HCT116 (cell line): Measurements from ENCODE around the gene BAHCC1.

ENCODE experiments used
- POLR2A ChIP-seq: IDR thresholded peaks from 2 replicates; pipeline ENCODE4 v1.7.0; 2011; ENCODE audit warnings: borderline replicate concordance; ENCODE audit not compliant: insufficient read depth, insufficient read length; ENCODE audit errors: extremely low read depth
- POLR2AphosphoS5 ChIP-seq: IDR thresholded peaks from 2 replicates; pipeline ENCODE4 v1.6.1; 2011; ENCODE audit warnings: mild to moderate bottlenecking, low read depth, low read length, moderate library complexity
- TF ChIP-seq, protein P1 (sequence below), 3 experiments: fragments of 200-600 bp in 1 of 3; sonication (generic) in 1 of 3; IDR thresholded peaks in 2 of 3; conservative IDR thresholded peaks in 1 of 3; 2 replicates each; pipeline ENCODE4 v1.5.1; 2012 to 2017; ENCODE audit warnings: low read depth in 2 of 3, low read length in 2 of 3, antibody characterized with exemption in 1 of 3, borderline replicate concordance in 1 of 3, control low read depth in 1 of 3, mild to moderate bottlenecking in 1 of 3, mixed read lengths in 1 of 3, mixed run types in 1 of 3, moderate library complexity in 1 of 3; ENCODE audit not compliant: insufficient read depth in 1 of 3

DNA sequence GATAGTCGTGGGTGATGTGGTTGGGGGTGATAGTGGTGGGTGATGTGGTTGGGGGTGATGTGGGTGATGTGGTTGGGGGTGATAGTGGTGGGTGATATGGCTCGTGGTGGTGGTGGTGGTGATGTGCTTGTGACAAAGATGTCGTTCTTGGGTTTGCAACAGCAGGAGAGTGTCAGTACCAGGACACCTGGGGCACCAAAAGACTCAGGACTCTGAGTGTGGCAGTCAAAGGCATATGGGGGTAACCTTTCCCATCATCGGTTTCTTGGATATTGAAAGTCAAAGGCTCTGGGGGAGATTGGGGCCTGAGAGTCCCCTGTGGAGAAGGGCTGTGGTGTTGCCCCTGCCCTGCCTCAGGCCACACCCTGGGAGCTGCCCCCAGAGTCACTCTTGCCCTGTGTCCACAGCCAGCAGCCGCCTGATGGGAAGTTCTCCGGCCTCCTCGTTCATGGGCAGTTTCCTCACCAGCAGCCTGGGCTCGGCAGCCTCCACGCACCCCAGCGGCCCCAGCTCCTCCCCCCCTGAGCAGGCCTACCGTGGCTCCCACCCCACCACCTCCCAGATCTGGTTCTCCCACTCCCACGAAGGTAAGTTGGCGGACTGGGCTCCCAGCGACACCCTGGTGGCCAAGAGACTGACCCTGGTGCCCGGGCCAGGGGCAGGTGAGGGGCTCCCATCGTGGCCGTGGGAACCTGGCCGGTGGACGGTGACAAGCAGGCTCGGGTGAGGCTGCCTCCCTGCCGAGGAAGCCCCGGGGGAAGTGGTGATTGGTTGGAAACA lies 31.3 kb downstream of the BAHCC1 start:
- TF ChIP-seq, protein P1, sequence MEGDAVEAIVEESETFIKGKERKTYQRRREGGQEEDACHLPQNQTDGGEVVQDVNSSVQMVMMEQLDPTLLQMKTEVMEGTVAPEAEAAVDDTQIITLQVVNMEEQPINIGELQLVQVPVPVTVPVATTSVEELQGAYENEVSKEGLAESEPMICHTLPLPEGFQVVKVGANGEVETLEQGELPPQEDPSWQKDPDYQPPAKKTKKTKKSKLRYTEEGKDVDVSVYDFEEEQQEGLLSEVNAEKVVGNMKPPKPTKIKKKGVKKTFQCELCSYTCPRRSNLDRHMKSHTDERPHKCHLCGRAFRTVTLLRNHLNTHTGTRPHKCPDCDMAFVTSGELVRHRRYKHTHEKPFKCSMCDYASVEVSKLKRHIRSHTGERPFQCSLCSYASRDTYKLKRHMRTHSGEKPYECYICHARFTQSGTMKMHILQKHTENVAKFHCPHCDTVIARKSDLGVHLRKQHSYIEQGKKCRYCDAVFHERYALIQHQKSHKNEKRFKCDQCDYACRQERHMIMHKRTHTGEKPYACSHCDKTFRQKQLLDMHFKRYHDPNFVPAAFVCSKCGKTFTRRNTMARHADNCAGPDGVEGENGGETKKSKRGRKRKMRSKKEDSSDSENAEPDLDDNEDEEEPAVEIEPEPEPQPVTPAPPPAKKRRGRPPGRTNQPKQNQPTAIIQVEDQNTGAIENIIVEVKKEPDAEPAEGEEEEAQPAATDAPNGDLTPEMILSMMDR (IDR thresholded peaks at IDR 0.05 in 2 of 3, conservative IDR thresholded peaks at IDR 0.05 in 1 of 3; ENCODE audit: borderline replicate concordance in 1 of 3, insufficient read depth in 1 of 3, low read depth in 2 of 3, low read length in 2 of 3): no peak
- no peak for TF ChIP-seq POLR2AphosphoS5
- no peak for TF ChIP-seq POLR2A
